HL-60 (cell line): ENCODE results near the gene CXXC1.

Experiments used
- POLR2AphosphoS5 ChIP-seq: IDR thresholded peaks from 2 replicates; pipeline ENCODE4 v1.6.1; 2012; ENCODE audit warnings: low read depth
- TF ChIP-seq, protein P1 (sequence below): IDR thresholded peaks from one replicate; pipeline ENCODE4 v1.5.1; 2011; ENCODE audit warnings: low read length, control low read depth, inconsistent platforms; ENCODE audit not compliant: insufficient read depth

DNA sequence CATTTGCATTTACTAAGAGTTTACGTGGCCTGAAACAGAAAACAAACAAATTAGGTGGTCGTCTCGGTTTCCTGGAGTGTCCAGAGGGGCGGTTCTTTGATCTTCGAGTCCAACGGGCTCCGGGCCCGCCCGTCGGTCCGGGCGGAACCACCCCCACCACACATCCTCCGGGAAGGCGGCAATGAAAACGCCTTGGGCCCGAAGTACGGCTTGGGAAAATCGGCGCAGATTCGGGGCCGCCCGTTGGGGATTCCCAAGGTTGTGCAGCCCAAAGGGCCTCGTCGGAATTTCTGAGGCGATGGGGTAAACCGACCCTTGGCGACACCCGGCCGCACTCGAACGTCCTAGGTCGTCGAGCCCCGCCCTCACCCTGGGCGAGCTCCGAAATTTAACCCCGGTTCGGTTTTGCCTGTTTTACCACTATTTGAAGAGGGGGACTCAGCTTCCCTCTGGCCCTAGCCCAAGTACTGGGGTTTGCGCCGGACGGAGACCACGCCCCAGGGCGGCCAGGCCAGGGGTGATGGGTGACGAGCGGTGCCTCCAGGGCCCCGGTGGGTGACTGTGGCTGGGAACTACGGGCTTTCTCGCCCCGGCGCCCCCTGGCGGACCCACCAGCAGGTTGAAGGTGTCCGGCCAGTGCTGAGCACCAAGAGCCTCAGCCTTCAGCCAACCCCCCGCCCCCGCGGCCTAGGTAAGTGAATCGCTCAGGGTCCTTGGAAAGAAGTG, 19.3 kb downstream of the CXXC1 start:
- TF ChIP-seq, protein P1, sequence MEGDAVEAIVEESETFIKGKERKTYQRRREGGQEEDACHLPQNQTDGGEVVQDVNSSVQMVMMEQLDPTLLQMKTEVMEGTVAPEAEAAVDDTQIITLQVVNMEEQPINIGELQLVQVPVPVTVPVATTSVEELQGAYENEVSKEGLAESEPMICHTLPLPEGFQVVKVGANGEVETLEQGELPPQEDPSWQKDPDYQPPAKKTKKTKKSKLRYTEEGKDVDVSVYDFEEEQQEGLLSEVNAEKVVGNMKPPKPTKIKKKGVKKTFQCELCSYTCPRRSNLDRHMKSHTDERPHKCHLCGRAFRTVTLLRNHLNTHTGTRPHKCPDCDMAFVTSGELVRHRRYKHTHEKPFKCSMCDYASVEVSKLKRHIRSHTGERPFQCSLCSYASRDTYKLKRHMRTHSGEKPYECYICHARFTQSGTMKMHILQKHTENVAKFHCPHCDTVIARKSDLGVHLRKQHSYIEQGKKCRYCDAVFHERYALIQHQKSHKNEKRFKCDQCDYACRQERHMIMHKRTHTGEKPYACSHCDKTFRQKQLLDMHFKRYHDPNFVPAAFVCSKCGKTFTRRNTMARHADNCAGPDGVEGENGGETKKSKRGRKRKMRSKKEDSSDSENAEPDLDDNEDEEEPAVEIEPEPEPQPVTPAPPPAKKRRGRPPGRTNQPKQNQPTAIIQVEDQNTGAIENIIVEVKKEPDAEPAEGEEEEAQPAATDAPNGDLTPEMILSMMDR: no peak
- TF ChIP-seq POLR2AphosphoS5: no peak
